NCI-H510A treated with DMSO at 0.1 percent for 48 hours (cell line): Measurements from ENCODE around the gene SLCO2A1.

Experiments used
- DNase-seq: peaks from one replicate; lab custom pipeline; 2025; lab: John Stamatoyannopoulos, UW

SLCO2A1 gene

DNA sequence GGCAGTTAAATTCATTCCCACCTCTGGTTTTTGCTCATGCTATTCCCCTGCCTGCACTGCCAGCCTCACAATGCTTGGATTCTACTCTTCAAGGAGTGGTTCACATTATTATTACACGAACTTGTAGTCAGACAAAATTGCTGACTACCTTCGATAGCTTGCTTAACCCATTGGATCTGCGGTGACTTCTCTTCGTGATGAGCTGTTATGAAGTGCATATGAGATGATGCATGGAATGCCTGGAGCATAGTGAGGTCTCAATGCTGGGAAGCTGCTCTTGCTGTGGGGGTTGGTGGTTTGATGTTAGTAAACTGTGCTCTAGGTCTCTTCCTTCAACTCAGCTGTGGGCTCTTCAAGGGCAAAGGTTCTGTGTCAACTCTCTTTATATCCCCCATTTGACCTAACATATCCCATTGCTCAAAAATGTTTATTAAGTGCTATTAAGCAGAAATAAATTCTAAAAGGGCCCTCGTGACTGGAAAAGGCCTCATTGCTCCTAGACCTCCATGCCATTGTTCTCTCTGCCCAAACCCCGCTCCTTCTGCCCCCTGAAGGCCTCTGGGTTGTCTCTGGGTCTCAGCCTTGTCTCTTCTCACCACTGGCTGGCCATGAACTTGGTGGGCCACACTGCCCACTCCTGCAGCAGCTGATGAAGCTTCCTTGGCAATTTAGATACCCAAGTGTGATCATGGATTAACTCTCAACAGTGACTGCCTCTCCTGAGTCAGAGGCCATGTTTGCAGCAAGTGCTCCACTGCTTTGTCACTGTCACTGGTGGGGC is 4.5 kb upstream of the SLCO2A1 start:
- no peak for DNase-seq

DNA sequence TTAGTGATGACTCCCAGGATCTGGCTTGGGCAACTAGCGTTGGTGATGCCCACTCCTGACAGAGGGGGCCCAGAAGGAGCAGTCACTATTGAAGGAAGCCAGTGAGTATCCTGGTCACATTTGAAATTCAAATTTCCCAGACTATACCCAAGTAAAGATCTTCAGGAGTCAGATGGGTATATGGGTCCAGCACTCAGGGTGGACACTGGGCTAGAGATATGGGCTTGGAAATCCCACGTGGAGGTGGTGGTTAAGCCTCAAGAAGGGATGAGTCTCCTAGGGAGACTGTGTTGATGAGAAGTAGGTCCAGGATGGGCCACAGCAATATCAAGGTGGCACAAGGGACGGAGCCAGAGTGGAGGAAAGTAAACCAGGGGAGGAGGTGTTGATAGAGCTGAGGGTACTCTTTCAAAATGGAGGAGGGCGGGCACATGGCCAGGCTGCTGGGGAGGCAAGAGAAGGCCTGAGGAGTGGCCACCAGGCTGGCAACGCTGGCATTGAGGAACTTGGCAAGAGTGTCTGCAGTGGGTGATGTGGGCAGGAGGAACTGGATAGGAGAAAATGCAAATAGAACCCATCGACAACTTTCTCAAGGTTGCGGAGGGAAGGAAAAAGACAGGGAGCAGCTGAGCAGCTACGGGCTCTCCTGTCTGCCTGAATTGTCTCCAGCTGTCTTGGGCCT is 3.7 kb upstream of the SLCO2A1 start:
- DNase-seq, result no peak

DNA sequence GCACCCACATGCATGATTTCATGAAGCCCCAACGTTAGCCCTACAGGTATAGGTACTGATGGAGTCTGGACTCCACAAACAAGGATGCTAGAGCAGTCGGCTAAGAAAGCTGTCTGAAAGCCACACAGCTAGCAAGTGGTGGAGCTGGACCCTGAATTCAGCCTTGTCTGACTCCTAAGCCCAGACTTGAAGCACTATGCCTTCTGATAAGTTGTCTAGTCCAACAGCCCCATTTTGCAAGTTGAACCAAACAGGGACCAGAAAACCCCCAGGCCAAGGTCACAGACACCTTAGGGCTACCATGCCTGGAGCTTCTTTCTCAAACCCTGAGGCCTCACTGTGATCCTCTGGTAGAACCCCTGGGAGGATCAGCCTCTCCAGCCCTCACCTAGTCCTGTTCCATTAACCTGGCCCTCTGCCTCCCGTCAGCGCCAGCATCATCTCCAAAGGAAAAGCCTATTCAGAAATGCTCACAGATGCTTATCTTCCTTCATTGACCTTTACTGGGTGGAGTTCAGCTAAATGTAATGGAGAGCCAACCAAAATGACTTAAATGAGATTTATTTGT is 1.7 kb upstream of the SLCO2A1 start:
- no peak for DNase-seq

DNA sequence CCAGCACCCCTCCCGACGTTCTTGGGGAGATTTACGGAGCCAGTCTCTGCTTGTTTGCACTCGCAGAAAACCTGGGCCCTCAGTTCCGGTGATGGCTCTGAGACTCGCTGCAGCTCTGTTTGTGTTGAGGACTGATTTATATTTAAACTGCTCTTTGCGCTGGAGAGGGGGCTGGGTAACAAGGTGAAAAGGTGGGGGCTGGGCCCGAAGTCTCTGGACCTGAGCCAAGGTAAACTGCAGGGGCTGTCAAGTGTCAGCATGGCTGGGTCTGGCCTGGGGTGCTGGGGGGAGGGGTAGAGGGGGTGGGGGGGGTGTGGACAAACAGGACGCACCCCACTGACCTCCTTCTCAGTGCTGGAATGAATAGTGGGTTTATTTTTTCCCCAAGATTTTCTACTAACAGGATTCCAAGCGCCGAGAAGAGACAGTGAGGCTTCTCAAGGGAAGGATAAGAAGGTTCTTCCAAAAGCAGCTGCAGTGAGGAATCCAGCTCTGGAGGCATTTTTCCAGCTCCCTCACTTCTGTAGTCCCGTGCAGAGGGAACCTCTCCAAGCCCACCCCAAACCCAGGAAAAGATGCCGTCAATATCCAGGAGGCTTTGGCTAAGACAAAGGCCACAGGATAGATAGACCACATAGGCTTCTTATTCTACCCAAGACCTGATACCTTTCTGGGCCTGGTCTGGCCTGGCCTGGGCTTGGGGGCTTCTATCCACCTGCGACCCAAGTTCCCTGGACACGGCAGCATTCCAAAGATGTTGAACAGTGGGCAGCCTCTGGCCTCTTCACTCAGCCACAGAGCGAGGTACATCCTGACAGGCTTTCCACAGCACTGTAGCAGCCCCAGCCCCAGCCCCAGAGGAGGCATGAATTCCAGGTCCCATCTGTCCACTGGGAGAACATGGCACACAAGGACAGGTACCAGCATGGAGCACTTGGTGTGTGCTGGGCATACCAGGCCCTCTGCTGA is 938 bp upstream of the SLCO2A1 start:
- DNase-seq, result peak; percentile 58

DNA sequence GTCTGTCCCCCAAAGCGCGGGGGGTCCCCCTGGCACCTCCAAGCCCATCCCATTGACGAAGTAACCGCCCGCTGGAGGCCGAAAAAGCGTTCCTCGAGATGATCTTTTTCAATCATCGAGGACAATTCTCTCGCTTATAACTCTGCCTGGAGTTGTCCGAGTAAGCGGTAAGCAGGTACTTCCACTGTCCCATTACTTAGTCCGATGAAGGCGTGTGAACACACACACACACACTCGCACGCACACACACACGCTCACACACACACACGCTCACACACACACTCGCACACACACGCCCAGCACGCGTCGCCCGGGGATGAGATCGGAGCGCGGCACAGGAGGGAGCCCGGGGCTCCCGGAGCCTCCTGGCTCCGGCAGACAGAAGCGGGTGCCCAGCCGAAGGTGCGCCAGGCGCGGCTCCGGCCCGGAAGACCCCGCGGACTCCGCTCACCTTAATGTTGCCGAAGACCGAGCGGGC is 430 bp downstream of the SLCO2A1 start:
- DNase-seq, result no peak

DNA sequence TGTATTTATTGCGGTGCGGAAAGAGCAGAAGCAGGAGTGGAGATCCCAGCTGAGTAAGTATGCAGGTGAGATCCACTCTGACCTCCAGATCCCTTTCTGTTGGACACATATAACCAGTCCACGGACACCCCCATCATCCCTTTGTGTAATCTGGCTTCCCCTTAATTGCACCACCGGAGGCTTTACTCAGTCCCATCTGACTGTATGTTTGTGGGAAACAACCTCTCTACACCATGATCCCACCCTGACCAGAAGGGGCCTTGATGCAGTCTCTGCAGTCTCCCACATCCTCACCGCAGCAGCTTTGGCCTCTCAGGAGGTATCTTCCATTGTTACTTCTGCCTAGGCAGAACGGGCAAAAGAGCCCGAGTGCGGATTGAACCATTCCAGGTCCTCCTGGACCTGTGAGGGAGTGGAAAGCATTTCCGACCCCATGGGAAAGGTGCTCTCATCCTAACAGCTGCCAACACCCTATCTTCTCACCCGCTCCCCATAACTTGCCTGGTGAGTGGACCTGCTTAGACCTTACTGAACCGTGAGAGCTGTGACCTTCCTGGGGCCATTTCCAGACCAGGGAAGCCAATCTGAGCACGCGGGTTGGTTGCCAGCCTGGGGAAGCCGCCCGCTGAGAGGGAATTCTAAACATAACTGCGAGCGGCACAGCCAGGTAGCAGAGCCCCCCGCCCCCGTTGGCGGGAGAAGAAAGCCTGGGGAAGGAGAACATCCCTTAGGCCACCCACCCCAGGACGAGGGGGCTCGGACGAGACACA is 1.1 kb downstream of the SLCO2A1 start:
- DNase-seq, result no peak

DNA sequence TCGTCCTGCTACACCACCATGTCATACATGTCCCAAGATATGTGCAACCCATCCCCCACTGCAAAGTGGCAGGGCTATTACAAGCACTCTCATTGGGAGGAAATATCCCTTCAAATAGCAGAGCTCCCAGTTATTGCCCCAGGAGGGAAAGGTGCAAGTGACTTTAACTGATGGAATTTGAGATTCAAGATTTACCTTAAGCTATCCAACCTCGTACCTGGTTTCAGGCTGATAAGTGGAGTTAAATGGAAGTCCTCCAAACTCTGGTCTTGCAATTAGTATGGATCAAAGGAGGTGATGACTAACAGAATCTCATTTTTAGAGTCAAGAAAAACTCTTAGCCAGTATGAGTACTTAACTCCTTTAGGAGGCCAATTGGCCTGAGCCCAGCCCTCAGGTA is 2.1 kb downstream of the SLCO2A1 start:
- no peak for DNase-seq

DNA sequence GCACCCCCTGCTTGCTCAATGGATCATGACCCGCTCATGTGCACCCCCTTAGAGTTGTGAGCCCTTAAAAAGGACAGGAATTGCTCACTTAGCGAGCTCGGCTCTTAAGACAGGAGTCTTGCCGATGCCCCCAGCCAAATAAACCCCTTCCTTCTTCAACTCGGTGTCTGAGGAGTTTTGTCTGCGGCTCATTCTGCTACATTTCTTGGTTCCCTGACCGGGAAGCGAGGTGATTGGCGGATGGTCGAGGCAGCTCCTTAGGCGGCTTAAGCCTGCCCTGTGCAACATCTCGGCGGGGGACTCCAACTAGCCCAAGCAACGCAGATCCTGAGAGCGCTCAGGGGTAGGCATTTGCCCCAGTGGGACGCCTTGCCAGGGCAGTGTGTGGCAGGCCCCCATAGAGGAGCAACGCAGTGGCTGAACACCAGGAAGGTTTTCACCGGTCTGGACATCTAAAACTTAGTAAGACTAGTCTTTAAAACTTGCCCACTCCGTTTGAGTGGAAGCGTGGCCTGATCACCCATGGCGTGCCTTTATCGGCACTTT is 9.5 kb downstream of the SLCO2A1 start:
- DNase-seq, result no peak

DNA sequence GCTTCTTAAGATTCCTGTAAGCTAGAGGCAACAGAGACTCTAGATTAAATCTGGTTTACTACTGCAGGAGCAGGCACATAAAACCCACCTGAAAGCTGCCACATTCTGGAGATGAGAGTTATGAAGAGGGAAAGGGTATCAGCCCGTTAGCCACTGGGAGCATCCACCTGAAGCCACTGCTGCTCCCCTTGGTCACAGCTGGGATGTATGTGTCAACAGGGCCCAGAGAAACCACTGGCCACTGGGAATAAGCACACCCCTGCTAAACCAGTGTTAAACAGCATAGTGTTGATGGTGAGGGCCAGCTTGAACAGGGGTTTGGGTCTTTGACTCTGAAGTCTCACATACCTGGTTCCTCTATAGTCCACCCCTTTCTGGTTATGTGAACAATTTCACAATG is 10.9 kb downstream of the SLCO2A1 start:
- no peak for DNase-seq

DNA sequence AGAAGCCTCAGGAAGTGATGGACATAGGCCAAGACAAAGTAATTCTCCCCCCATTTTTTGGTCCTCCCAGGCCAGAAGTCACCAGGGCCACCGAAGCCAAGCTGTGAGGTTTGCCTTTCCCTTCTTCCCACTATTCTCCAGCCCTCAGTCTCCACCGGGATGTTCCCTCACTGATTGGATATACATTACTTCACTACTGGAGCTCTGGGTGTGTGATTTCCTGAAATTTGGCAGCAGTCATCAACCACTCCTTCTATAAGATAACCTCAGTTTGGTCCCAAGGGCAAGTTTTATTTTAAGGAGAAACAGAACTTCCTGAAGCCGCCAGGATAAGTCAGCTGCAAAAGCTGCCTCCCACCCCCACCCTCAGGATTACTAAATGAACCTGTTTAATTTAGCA is 11.3 kb downstream of the SLCO2A1 start:
- no peak for DNase-seq

DNA sequence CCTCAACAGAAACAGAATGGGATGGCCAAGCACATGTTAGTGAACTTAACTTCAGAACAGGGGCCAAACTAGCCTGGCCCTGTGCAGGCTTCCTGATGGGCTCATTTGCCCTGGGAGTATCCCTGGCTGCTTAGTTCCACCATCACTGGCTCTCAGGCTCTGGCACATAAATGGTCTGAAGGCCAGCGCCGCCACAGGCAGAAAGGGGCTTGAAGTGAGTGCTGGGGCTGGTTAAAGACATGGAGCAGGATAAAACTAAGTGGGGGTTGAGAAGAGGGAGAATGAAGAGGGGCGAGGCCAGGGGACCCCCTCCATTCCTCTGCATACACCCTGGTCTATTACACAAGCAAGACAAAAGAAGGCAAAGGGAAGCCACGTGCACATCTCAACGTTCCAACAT is 12.2 kb downstream of the SLCO2A1 start:
- no peak for DNase-seq

DNA sequence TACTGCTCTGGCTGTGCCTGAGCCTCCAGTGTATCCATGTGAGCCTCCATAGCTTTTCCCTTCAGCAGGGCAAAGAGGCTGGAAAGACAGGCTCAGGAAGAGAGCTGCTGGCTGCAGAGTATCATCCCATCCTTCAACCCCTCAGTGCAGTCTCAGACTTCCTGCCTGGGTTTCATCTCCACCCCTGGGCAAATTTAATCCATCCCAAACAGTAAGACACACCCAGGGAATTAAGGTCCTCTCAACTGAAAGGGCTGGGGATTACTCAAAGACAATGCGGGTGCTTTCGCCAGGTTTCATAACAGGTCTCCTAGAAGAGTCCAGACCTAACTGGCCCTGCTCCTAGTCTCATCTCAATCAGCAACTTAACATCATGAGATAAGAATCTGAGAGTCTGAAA is 15.5 kb downstream of the SLCO2A1 start:
- no peak for DNase-seq

DNA sequence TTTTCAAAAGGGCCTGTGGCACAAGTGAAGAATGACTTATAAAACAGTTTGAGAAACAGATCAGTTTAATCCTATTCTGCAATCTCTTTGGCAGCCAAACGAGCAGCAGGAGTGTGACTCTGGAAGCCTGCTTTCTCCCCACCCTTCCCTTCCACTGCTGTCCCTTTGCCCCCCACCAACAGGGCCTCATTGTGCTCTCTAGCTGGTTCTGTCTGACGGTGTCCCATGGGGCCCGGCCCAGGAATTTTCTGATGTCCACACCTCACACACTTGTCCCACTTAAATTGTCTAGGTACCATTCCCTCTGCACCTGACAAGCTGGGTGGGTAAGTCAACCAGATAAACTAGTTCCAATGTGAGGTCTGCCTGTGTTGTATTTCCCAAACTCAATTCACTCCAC is 16.4 kb downstream of the SLCO2A1 start:
- DNase-seq, result no peak

DNA sequence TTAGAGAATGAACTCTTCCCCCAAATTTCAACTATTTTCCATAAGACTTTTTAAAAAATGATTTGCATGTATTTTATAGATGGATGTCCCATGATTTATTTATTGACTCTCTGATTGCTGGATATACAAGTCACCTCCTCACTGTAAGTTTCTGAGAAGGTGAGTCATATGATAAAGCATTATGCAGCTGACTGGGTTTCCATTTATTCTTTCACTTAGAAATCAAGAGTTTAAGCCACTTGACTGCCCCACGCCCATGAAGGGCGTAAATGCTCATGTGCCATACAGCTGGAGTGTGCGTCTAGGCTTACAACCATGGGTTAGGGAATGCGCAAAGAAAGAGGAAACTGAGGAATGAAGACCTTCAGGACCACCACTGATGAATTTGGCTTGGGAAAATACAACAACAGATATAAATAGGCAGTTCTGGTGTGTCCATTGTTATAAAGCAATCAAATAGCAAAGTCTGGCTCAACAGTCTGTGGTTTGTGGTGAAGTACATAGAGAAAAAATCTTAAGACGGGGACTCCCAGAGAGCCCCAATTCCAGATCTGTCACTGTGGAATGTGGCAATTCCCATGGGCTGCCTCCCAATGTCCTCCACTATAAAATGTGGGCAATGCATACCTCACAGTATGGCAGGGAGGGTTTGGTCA is 20.3 kb downstream of the SLCO2A1 start:
- DNase-seq, result no peak

DNA sequence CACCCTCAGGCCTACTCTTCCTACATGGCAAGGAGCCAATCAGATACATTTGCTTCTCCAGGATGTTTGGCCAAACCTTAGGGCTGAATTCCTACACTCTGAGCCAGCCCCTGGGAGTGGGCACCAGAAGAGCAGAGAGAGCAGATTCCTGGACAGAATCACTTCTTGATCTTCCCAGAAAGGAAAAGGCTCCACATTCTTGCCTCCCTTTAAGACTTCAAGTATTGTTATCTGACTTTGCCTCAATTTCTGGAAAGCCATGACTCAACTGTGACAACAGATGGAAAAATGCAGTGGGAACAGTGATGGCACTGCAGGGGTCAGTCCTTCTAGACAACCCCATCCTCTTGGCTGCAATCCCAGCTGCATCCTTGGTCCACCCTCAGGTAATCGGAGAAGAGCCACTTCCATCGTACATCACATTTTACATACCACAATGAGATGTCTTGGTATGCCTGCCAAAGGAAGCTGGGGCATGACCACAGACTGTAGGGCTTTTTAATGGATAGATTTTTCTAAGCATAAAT is 21.0 kb downstream of the SLCO2A1 start:
- DNase-seq, result no peak

DNA sequence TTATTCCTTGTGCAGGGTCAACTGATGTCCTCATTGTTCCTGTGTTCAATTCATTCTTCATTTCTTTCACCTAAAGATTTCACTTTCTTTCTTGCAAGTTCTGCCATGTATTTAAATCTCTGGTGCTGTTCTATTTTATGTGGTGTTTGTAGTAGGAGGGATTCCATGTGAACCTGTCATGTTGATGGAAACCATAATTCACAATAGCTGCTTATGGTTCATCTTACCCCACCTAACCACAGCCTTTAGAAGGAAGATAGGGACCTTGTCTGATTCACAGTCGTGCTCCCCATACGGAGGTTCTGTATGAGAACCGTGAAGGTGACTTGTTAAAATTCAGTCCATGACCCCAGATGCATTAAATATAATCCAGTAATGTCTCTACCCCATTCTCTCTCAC is 21.9 kb downstream of the SLCO2A1 start:
- no peak for DNase-seq

DNA sequence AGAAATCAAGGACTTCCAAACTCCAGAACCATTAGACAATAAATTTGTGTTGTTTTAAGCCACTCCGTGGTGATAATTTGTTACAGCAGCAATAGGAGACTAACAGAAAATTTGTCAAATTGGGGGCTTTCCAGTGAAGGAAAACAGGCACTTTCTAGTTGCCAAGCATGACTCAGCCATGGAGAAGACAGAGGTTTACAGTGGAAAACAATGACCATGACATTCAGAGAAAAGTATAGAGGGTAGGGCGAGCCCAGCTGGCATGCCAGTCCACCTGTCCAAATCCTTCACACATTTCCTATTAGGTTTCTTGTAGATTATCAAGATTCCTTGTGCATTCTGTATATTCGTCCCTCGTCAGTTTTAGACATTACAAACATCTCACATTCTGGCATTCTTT is 24.9 kb downstream of the SLCO2A1 start:
- no peak for DNase-seq

DNA sequence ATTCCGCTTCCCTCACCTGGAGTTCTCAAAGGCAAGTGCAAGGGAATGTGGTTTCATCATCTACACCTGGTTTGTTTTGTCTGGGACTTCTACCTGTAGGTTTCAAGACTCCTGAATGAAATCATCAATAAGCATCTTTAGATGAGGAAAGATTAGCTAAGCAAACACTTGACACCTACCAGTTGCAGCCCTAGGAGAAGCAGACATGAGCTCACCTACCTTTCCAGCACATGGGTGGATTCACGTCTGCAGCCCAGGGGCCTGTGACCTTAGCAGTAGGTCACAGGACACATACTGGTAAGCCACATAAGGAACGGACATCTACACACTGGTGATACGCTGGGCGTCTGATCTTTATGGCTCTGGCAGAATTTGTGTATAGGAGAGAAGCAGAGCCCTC is 26.7 kb downstream of the SLCO2A1 start:
- no peak for DNase-seq

DNA sequence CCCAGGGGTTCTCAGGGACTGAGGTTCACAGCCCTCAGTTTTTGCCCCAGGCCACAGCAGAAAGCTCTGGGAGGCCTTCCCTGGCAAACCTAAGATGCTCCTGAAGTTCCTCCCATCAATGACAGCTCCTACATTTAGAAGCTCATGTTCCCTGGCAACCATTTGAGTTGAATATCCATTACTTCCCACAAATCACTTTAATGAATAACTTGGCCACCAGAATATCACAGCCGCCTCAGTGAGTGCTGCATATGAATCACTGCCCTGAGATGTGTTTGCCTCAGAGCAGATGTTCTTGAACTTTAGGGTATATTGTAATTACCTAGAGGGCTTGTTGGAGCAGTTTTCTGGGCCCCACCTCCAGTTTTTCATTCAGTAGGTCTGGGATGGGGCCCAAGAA is 27.4 kb downstream of the SLCO2A1 start:
- no peak for DNase-seq

DNA sequence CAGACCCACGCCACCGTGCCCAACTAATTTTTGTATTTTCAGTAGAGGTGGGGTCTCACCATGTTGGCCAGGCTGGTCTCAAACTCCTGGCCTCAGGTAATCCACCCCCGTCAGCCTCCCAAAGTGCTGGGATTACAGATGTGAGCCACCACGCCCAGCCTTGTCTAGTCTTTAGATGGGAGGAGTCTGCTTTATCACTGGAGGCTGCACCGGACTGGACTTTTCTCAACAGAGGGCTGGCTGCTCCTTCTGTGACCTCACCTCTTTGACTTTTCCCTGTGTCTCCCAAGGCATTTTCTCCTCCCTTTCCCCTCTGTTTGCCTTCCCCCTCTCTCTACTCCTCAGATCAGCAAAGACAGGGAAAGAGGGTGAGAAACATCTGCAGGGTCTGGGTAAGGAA is 28.5 kb downstream of the SLCO2A1 start:
- no peak for DNase-seq
